ENCODE measurements around the gene SUSD6. TPM values are rescaled to one million over a fixed set of nuclear protein-coding genes. Genes with fewer than 3 reads are reported as not detected.
"Not testable (repeated sequence)": the region's sequence is repeated elsewhere in the genome, so short reads cannot be mapped to it uniquely, and the experiment has no call there.

The SUSD6 gene
- total RNA-seq, 1 experiment from 2014 or later = 8.6 TPM

GRCh38 chr14:69591317-69591716 lies 20.1 kb upstream of the SUSD6 start:
- no peak for DNase-seq (ENCODE audit: low read depth)

GRCh38 chr14:69593018-69593677 lies 18.2 kb upstream of the SUSD6 start:
- DNase-seq (ENCODE audit: low read depth) = no peak

DNA sequence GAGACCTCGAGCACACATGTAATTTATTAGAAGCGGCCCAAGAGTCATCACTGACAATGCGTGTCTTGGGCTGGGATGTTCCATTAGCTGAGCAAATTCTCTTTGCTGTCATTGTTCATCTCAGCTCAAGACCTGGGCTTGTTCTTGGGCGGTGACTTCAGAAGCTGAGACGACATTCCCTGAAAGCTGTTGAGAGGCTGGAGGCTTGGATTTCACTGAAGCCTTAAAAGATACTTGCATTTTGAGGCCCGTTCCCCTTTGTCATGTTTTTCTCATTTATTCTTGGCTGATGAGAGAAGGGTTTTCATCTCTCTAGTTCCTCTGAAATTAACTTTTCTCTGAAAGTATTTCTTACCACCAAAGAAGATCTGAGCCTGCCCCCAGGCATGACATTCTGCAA lies 16.6 kb upstream of the SUSD6 start:
- DNase-seq (ENCODE audit: low read depth) = no peak

- no peak for DNase-seq (ENCODE audit: low read depth)
These were observed 16.1 kb upstream of the SUSD6 start for GRCh38 chr14:69595336-69595735.

DNA sequence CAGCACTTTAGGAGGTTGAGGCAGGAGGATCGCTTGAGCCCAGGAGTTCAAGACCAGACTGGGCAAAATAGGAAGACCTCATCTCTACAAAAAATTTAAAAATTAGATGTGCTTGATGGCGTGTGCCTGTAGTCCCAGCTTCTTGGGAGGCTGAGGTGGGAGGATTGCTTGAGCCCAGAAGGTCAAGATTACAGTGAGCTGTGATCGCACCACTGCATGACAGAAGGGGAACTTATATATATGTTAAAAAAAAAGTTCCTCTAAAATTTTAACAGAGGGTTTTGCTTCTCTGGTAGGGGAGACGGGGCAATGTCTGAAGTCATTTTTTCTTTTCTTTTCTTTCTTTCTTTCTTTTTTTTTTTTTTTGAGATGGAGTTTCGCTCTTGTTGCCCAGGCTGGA lies 12.0 kb upstream of the SUSD6 start:
- not testable (repeated sequence) for DNase-seq (ENCODE audit: low read depth)

- DNase-seq (ENCODE audit: low read depth) = no peak
These were observed 11.0 kb upstream of the SUSD6 start for GRCh38 chr14:69600304-69600891.

- no peak for DNase-seq (ENCODE audit: low read depth)
These were observed 5.7 kb upstream of the SUSD6 start for GRCh38 chr14:69605738-69606137.

DNA sequence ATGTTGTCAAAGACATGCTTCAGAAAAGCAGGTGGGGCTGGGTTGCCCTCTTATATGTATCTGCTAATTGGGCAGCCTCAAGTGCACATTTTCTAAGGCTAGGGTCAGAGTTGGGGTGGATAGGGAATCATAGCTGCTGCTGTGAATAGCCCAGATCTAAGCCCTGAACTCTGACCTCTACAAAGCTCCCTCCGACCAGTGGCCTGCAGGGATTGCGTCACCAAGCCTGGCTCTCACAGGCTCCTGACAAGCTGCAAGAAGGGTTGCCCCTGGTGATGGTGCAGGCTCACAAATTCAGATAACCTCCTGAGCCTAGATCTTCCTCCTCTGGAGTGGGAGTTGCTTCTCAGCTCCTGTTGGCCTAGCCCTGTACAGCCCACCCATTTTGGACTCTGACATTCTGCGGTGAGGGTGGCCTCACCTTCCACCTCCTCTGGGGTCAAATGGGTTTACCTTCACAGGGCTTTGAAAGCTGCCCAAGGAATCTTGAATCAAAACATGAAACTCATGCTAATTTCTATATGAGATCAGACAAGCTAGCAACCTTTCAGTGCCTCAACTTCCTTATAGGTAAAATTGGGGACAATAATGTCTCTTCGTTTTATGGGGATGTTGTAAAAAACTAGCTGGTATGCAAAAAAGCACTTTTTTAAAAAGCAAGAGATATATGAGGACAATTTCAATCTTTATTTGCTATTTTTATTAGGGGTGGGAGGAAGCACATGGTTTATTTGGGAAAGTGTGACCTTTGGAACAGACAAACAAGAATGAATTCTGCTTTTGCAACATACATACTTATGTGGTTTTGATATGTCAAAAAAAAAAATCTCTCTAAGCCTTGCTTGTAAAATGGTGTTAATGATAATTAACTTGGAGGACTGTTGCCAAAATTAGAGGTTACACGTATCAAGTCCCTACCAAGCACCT lies 4.9 kb upstream of the SUSD6 start:
- no peak for DNase-seq (ENCODE audit: low read depth)

DNA sequence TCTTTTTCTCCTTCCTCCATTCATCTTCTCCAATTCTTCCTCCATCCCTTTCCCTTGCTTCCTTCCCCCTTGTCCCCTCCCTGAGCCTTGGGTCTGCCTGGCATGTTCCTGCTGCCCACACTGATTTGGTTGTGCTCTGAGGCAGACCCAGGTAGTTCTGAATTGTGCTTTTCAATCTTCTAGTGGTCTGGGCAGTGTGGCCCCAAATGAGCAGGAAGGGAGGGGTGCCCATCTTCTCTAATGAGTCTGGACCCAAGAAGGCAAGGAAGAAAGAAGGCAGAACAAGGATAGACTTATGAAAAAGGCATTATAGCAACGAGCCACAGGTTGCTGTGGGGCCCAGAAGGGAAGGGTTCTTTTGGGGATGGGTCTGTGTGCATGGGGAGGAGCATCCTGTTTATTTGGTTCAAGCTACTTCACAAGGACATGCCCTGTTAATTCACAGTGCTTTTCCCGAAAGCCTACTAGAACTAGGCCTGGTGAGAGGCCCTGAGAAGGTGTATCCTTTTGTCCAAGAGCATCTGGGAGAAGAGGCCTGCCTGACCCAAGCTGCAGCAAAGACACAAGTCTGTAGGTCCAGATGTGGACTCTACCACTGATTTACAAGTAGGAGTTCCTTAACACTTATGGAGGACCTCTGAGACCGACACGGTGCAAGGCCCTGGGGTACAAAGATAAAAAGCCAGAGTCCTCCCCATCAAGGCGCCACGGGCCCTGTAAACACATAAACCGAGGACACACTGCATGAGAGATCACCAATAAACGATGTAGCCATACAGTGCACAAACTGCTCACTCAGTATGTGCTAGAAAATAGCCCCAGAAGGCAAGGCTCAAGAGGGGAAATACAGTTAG lies 1.1 kb upstream of the SUSD6 start:
- DNase-seq (ENCODE audit: low read depth) = no peak

GRCh38 chr14:69610874-69611171 lies 573 bp upstream of the SUSD6 start:
- DNase-seq (ENCODE audit: low read depth) = peak; percentile 25

GRCh38 chr14:69612014-69612782 lies 802 bp downstream of the SUSD6 start:
- DNase-seq (ENCODE audit: low read depth) = peak; percentile 54

DNA sequence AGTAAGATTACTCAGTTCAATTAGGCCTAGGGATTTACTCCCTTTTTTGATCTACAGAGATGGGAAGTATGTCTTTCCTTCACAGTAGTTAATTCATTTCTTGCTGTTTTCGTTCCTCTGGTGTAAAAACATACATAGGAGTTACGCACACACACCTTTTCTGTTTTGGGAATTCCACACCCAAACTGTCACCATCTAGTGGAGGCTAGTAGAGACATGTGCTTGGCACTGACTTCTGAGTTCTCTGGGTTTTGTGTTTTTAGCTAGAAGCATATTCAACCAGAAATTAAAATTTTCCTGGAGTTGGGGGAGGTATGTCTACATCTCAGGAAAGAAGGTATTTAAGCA lies 1.4 kb downstream of the SUSD6 start:
- peak; percentile 24 for DNase-seq (ENCODE audit: low read depth)

DNA sequence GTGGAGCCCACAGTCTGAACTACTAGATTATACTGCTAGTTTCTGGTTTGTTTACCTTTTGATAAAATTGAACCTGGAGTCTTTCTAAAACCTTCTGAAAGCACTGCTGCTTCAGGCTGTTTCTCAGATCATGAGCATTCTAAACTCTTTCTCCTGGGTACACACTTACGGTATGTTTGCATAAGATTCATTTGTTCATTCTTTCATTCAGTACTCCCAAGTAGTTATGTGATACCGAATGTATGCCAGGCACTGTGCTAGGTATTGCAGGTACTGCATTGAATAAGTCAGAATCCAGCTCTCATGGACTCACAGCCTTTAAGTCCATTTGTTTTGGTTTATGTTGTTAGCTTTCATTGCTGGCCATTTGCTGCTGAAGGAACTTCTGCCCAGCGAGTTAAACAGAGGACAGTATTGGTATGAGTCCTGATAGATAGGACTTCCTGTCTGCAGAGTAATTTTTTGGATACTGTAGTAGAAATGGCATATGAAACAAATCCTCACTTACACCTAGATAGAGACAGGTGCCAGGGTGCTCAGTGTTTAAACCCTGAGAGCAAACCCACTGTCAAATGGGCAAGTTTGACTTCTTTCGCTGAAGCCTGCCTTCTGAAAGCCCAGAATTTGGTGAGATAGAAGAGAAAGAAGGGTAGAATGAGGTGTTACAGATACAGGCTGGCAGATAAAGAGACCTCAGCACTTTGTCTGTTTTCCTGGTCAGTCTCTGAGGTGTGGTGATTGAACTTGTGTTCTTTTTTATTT lies 2.1 kb downstream of the SUSD6 start:
- DNase-seq (ENCODE audit: low read depth) = no peak

DNA sequence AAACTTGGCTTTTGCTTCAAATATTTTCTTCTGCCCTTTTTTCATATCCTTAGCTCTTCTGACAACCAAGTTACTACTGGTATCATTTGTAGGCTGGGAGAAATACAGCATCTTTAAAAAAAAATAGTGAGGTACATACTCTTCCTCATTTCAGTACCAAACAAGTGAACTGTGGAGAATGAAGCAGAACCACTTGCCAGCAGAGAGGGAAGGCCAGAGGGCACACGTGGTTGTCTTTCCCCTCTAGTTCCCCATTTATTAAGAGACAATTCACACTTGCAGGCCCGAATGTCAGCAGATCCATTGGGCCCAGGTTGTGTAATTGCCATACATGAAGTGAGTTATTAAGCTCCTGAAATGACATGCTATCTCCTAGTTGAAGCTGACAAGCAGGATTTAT lies 3.2 kb downstream of the SUSD6 start:
- no peak for DNase-seq (ENCODE audit: low read depth)

GRCh38 chr14:69615121-69615495 lies 3.7 kb downstream of the SUSD6 start:
- no peak for DNase-seq (ENCODE audit: low read depth)

- peak; percentile 76 for DNase-seq (ENCODE audit: low read depth)
These were observed 4.4 kb downstream of the SUSD6 start for GRCh38 chr14:69615496-69616407.

DNA sequence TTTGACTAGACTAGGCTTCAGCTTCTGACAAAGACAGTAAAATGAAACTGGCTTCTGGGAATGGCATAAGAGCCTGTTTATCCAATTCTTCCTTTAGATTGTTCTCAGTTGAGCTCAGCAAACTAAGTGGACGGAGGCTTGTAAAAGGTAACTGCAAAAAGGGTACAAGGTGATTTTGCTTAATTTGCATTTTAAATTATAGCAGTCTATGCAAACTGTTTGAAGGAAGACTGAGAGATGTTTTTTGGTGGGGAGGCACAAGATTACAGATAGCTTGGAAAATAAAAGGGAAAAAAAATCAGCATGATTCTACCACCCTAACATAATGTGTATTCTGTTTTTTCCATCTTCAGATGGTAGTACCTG lies 5.0 kb downstream of the SUSD6 start:
- no peak for DNase-seq (ENCODE audit: low read depth)

- no peak for DNase-seq (ENCODE audit: low read depth)
These were observed 6.4 kb downstream of the SUSD6 start for GRCh38 chr14:69617796-69618195.

- DNase-seq (ENCODE audit: low read depth) = peak; percentile 42
These were observed 7.6 kb downstream of the SUSD6 start for GRCh38 chr14:69619012-69619411.

DNA sequence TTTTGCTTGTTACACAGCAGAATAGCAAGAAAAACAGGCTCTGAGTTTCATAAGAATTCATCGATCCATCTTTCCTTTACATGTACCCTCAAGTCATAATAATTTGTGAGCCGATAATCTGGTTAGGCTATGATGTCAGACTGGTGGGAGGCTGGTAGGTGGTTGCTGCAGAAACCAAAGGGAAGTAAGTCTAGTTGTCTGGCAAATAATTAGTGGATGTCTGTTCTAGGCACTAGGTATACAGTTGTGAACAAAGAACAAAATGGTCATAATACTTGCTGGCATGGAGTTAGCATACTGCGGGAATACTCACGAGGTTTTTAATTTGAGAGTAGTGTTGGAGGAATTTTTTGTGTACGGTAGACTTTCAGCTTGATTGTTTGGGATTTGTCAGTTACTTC lies 8.8 kb downstream of the SUSD6 start:
- peak; percentile 11 for DNase-seq (ENCODE audit: low read depth)
